Prostate gland (tissue), 2 donors: ENCODE data around the gene SF3B6. TPM values are rescaled to one million over a fixed set of nuclear protein-coding genes. Genes with fewer than 3 reads are reported as not detected.

Experiments
- DNase-seq: peaks from one replicate; pipeline ENCODE4 v3.0.0-alpha.2; 2019; ENCODE audit warnings: low spot score
- H3K27ac ChIP-seq, 2 donors: fragments of 200-600 bp; sonication (generic); 2 replicates each; pipeline ENCODE4 v1.5.1; 2017 to 2019
- H3K27me3 ChIP-seq: fragments of 200-600 bp; sonication (generic); replicated peaks from 2 replicates; pipeline ENCODE4 v1.5.1; 2019; ENCODE audit not compliant: insufficient read depth
- H3K36me3 ChIP-seq, 2 donors: fragments of 200-600 bp; sonication (generic); 1 replicate in 1 of 2; 2 replicates in 1 of 2; pipeline versions ENCODE4 v1.5.1 to v1.8.1; 2017 to 2019
- H3K4me1 ChIP-seq: fragments of 200-600 bp; sonication (generic); replicated peaks from 2 replicates; pipeline ENCODE4 v1.5.1; 2019
- H3K4me3 ChIP-seq, 2 donors: fragments of 200-600 bp; sonication (generic); 2 replicates each; pipeline ENCODE4 v1.5.1; 2017 to 2019
- H3K9me3 ChIP-seq: fragments of 200-600 bp; sonication (generic); 2 replicates; pipeline ENCODE4 v1.5.1; 2017
- CTCF ChIP-seq, 4 experiments: fragments of 200-600 bp in 2 of 4; fragments of 450-650 bp in 2 of 4; sonication (generic) in 2 of 4; IDR thresholded peaks; 1 replicate in 3 of 4; 2 replicates in 1 of 4; pipeline ENCODE4 v1.5.1; 2016 to 2019; ENCODE audit warnings: antibody characterized with exemption in 4 of 4, mild to moderate bottlenecking in 2 of 4, moderate library complexity in 2 of 4
- POLR2A ChIP-seq: fragments of 450-650 bp; IDR thresholded peaks from one replicate; pipeline ENCODE4 v1.6.1; 2016; ENCODE audit warnings: antibody characterized with exemption, mild to moderate bottlenecking
- POLR2AphosphoS5 ChIP-seq: sonication (generic); formaldehyde crosslinking; IDR thresholded peaks from one replicate; pipeline ENCODE4 v1.6.1; 2017; ENCODE audit warnings: antibody characterized with exemption
- WGBS: methylation state at CpG from one replicate; pipeline ENCODE4 v1.1.5; 2018; 5-methylcytosine and 5-hydroxymethylcytosine counted together
- intact Hi-C: fragments of 100-400 bp; cut with DNase I; formaldehyde crosslinking; loops from one replicate; pipeline ENCODE4 v1.14.2; 2022
- small RNA-seq, 2 donors: library from RNA; depleted of rRNA; stranded (forward); fragments of <200 nt; gene quantifications; one replicate each; pipeline ENCODE3, GENCODE V24; 2016
- total RNA-seq, 2 donors: library from RNA; depleted of rRNA; stranded (reverse); fragments of >200 nt; gene quantifications; one replicate each; pipeline ENCODE4 v1.1.0, GENCODE V29; 2016

The SF3B6 gene
- total RNA-seq, 2 donors from 2014 or later = 78.9 to 79.3 TPM

GRCh38 chr2:24021122-24021998 is 54.8 kb downstream of the SF3B6 start:
- Histone ChIP-seq H3K4me3 (no peak overlapping the region), H3K9me3 (no peaks in the 10 kb centered on the region), H3K36me3 (no peaks in the 10 kb centered on the region), H3K4me1 (no peaks in the 10 kb centered on the region), H3K27ac (no peak overlapping the region), H3K27me3 (no peaks in the 10 kb centered on the region)
- WGBS = 80% methylated on average over 17 of the region's 19 CpGs
- intact Hi-C loops = no loop called here
- no peak for DNase-seq
- no peak for TF ChIP-seq POLR2AphosphoS5
- TF ChIP-seq POLR2A = no peak
- no peak for TF ChIP-seq CTCF (IDR thresholded peaks at IDR 0.05)

GRCh38 chr2:24020244-24020643 is 55.9 kb downstream of the SF3B6 start:
- 71% methylated on average over 4 of the region's 4 CpGs for WGBS
- H3K27ac ChIP-seq = no peak overlapping the region
- DNase-seq = no peak
- H3K9me3 ChIP-seq = no peaks in the 10 kb centered on the region
- no peaks in the 10 kb centered on the region for H3K4me1 ChIP-seq
- intact Hi-C loops = no loop called here
- no peaks in the 10 kb centered on the region for H3K36me3 ChIP-seq
- no peaks in the 10 kb centered on the region for H3K27me3 ChIP-seq
- TF ChIP-seq POLR2AphosphoS5 (no peak), POLR2A (no peak), CTCF (IDR thresholded peaks at IDR 0.05) (no peak)
- H3K4me3 ChIP-seq = no peak overlapping the region

- Histone ChIP-seq H3K36me3 (no peaks in the 10 kb centered on the region), H3K27ac (no peak overlapping the region), H3K27me3 (no peaks in the 10 kb centered on the region), H3K9me3 (no peaks in the 10 kb centered on the region), H3K4me1 (no peaks in the 10 kb centered on the region), H3K4me3 (no peak overlapping the region)
- TF ChIP-seq CTCF (IDR thresholded peaks at IDR 0.05) (no peak), POLR2A (no peak), POLR2AphosphoS5 (no peak)
- intact Hi-C loops = no loop called here
- no peak for DNase-seq
- 74% methylated on average over 5 of the region's 5 CpGs for WGBS
These were observed 56.4 kb downstream of the SF3B6 start for GRCh38 chr2:24019729-24020128.

- no peak overlapping the region for H3K27ac ChIP-seq
- H3K36me3 ChIP-seq = no peaks in the 10 kb centered on the region
- H3K9me3 ChIP-seq = no peaks in the 10 kb centered on the region
- no peaks in the 10 kb centered on the region for H3K4me1 ChIP-seq
- TF ChIP-seq POLR2A (no peak), CTCF (IDR thresholded peaks at IDR 0.05) (no peak), POLR2AphosphoS5 (no peak)
- no peak overlapping the region for H3K4me3 ChIP-seq
- 85% methylated on average over 9 of the region's 9 CpGs for WGBS
- intact Hi-C loops = no loop called here
- DNase-seq = no peak
- H3K27me3 ChIP-seq = no peaks in the 10 kb centered on the region
These were observed 57.9 kb downstream of the SF3B6 start for GRCh38 chr2:24018241-24018640.

GRCh38 chr2:24017711-24018110 is 58.4 kb downstream of the SF3B6 start:
- 81% methylated on average over 8 of the region's 8 CpGs for WGBS
- H3K9me3 ChIP-seq = no peaks in the 10 kb centered on the region
- no peak for DNase-seq
- no peak overlapping the region for H3K4me3 ChIP-seq
- intact Hi-C loops = no loop called here
- H3K27me3 ChIP-seq = no peaks in the 10 kb centered on the region
- no peaks in the 10 kb centered on the region for H3K36me3 ChIP-seq
- no peak for TF ChIP-seq POLR2AphosphoS5
- no peak overlapping the region for H3K27ac ChIP-seq
- H3K4me1 ChIP-seq = no peaks in the 10 kb centered on the region

Small RNAs within 50 kb of the gene (small RNA-seq; reads per million reads assigned to genes)
- gene RNU6-370P = 0 reads per million in 2 donors

Other genes starting within 250 kb of the SF3B6 start
- 10 to 100 TPM; 12.2 to 16.9 TPM for gene ATAD2B, start 149.2 kb downstream of the SF3B6 start, total RNA-seq
- gene UBXN2A, start 135.9 kb downstream of the SF3B6 start, total RNA-seq = 10 to 100 TPM in 1 of 2 donors, 1 to 10 TPM in 1; 9.7 to 19.2 TPM
- gene MFSD2B, start 66.2 kb downstream of the SF3B6 start, total RNA-seq = not detected
- 1 to 10 TPM; 6.3 to 7.2 TPM for gene WDCP, start 28.9 kb downstream of the SF3B6 start, total RNA-seq
- 1 to 10 TPM; 8.5 to 8.6 TPM for gene FKBP1B, start 26.6 kb downstream of the SF3B6 start, total RNA-seq
- gene TP53I3, start 8.5 kb upstream of the SF3B6 start, total RNA-seq = 10 to 100 TPM; 16.2 to 26.2 TPM
- 10 to 100 TPM in 1 of 2 donors, not detected in 1; 16.9 TPM for gene PFN4, start 47.0 kb upstream of the SF3B6 start, total RNA-seq
- 10 to 100 TPM; 17.7 to 20.6 TPM for gene FAM228B, start 47.1 kb upstream of the SF3B6 start, total RNA-seq
- 1 to 10 TPM in 1 of 2 donors, under 1 TPM in 1; 0.55 to 4.8 TPM for gene FAM228A, start 98.7 kb upstream of the SF3B6 start, total RNA-seq